ENCODE data around the gene CASTOR1. TPM values are rescaled to one million over a fixed set of nuclear protein-coding genes. Genes with fewer than 3 reads are reported as not detected.

CASTOR1 gene
- total RNA-seq, 1 donor from 2014 or later = 8.5 TPM

DNA sequence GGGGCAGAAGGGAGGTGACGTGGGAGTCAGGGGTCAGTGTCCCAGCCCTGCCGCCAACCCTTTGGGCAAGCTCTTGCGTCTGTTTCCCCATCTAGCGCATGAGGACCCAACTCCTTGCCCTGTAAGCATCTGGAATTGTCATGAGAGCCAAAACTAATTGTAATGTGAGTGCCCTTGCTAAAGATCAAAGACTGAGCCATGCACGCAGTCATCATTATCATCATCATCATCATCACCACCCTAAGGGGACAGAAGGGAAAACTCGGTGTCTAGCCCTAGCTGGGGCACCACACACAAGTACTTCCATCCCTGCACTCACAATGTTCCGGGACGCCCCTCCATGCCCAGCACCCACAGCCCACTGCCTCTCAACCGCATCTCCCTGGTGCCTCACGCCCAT lies 45.2 kb downstream of the CASTOR1 start:
- no peak for DNase-seq

DNA sequence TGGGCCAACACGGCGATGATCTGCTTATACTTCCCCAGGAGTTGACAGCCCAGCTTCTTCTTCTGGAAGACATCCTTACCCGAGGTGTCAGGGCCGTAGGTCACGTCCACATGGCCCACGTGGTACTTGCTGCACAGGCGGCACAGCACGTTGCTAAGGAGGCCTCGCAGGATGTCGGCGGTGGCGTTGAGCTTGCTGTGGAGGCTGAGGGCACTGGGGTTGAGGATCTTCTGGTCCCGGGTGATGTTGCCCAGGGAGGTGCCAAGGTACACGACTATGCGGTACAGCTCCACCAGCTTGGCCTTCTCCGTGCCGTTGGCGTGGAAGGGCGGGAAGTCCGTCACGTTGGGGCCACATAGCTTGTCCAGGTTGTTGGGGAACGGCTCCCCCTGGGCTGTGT lies 45.6 kb downstream of the CASTOR1 start:
- no peak for DNase-seq

DNA sequence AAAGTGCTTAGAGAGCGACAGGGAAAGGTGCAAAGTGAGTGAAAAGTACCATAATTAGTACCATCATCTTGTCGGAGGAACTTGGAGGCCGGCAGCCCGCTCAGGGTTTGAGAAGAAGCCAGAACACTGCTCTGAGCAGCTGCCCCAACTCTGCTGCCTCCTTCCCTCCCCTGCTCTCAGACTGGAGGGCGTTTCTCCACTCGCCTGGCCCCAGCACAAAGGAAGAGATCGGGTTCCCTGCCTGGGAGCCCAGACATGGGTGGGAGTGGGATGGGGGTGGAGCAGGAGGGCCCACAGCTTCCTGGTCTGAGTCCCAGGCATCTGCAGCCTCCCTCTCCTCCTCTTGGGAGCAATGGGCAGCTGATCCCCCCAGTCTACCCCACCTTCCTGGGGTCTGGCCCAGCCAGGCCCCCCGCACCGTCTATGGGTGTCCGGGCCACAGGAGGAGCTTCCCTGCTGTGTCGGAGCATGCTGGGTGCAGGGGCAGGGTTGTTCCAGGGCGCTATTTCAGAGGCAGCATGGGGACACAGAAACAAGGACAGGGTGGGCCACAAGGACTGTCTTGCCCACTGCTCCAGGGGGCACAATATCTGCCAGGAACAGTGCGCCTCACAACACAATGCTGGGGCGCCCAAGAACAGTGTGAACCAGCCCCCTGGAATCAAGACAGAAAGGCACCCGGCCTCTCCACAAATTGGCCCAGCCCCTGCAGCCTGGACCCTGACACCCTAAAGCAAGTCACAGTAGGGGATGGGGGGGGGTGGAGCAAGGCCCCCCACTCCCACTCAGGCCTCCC lies 47.5 kb downstream of the CASTOR1 start:
- DNase-seq = no peak

- DNase-seq = no peak
Measured at GRCh38 chr22:30240541-30241417, 48.5 kb downstream of the CASTOR1 start.

- DNase-seq = no peak
Measured at GRCh38 chr22:30239488-30240405, 49.6 kb downstream of the CASTOR1 start.

- no peak for DNase-seq
Measured at GRCh38 chr22:30238661-30239487, 50.4 kb downstream of the CASTOR1 start.

GRCh38 chr22:30238136-30238535 lies 51.2 kb downstream of the CASTOR1 start:
- no peak for DNase-seq

- no peak for DNase-seq
Measured at GRCh38 chr22:30236875-30237274, 52.4 kb downstream of the CASTOR1 start.

- DNase-seq = no peak
Measured at GRCh38 chr22:30235687-30236170, 53.6 kb downstream of the CASTOR1 start.

Other genes with a start within 250 kb of the CASTOR1 start
- gene HORMAD2, start 209.0 kb downstream of the CASTOR1 start, total RNA-seq = not detected in 2 replicates
- 1.1 and 1.7 TPM in 2 replicates for gene LIF, start 42.7 kb downstream of the CASTOR1 start, total RNA-seq
- not detected in 2 replicates for gene OSM, start 22.7 kb downstream of the CASTOR1 start, total RNA-seq
- 10.6 and 11.7 TPM in 2 replicates for gene TBC1D10A, start 37.4 kb upstream of the CASTOR1 start, total RNA-seq
- gene SF3A1, start 67.4 kb upstream of the CASTOR1 start, total RNA-seq = 17.5 and 34.9 TPM in 2 replicates
- 1.5 and 2.2 TPM in 2 replicates for gene CCDC157, start 67.5 kb upstream of the CASTOR1 start, total RNA-seq
- 15.1 and 29.3 TPM in 2 replicates for gene RNF215, start 97.9 kb upstream of the CASTOR1 start, total RNA-seq
- 16.2 and 17.0 TPM in 2 replicates for gene SEC14L2, start 107.5 kb upstream of the CASTOR1 start, total RNA-seq
- gene MTFP1, start 136.3 kb upstream of the CASTOR1 start, total RNA-seq = 31.7 and 36.8 TPM in 2 replicates
- not detected in 2 replicates for gene SEC14L3, start 182.5 kb upstream of the CASTOR1 start, total RNA-seq
- 0.17 and 0.74 TPM in 2 replicates for gene SEC14L4, start 216.2 kb upstream of the CASTOR1 start, total RNA-seq